GM18868 (cell line): ENCODE measurements around the gene ZC3H12C.

ENCODE experiments used
- ATAC-seq: cut with Tn5 transposase; IDR thresholded peaks from one replicate; pipeline ENCODE4 v1.9.1; 2021; ENCODE audit warnings: mild to moderate bottlenecking, moderate library complexity; ENCODE audit not compliant: unreplicated experiment

The ZC3H12C gene

DNA sequence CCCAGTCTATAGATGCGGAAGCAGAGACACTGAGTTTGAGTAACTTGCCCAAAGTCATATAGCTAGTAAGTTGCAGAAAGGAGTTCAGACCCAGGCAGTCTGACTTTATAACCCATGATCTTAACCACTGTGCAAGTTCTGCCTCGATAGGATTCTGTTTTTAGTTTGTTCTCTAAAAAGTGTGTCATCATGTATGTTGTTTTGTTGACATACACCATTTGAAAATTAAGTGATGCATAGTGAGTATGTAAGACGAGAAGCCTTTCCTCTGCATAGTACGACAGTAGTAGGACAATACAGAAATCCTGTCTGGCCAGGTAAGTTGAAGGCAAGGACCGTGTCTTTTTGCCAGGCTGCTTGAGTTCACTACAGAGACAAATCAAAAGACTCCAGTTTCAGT lies 3.3 kb downstream of the ZC3H12C start:
- no peak for ATAC-seq

DNA sequence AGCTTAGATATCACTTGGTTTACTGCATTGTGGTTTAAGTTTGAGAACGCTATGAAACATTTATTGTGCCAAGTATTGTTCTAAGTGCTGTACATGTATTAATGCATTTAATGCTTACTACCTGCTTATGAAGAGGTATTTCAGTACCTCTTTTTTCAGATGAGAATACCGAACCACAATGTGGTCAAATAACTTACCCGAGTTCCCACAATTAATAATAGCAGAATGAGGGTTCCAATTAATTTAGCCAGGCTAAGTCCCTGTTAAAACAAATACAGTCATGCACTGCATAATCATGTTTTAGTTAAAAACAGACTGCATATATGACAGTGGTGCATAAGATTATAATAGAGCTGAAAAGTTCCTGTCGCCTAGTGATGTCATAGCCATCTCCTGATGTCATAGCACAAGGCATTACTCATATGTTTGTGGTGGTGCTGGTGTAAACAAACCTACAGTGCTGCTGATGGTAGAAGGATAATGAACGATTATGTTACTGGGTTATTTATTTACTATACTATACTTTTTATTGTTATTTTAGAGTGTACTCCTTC lies 4.3 kb downstream of the ZC3H12C start:
- no peak for ATAC-seq

DNA sequence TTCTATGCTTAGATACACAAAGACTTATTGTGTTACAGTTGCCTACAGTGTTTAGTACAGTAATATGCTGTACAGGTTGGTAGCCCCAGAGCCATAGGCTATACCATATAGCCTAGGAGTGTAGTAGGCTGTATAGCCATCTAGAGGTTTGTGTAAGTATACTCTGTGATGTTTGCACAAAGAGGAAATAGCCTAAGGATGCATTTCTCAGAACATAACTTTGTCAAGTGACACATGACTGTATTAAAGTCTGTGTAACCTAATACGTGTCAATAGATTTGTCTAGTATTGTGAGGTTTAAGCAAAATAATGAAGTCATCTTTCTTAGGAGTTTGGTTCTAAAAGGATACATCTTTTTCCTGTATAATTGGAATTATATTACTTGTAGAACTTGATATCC lies 5.5 kb downstream of the ZC3H12C start:
- peak; percentile 78 for ATAC-seq

DNA sequence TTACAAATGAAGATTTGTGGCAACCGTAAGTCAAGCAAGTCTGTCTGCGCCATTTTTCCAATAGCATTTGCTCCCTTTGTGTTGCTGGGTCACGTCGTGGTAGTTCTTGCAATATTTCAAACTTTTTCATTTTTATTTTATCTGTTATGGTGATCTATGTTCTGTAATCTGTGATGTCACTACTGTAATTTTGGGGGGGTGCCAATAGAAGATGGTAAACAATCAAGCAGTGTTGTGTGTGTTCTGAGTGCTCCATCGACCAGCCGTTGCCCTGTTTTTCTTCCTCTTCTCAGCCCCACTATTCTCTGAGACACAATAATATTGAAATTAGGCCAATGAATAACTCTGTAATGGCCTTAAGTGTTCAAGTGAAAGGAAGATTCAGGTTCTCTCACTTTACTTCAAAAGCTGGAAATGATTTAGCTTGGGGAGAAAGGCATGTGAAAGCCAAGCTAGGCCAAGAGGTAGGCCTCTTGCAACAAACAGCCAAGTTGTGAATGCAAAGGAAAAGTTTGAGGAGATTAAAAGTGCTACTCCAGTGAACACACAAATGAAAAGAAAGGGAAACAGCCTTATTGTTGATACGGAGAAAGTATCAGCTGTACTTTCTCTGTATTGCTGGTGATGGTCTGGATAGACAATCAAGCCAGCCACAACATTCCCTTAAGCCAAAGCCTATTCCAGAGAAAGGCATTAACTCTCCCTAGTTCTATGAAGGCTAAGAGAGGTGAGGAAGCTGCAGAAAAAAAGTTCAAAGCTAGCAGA lies 7.5 kb downstream of the ZC3H12C start:
- no peak for ATAC-seq

DNA sequence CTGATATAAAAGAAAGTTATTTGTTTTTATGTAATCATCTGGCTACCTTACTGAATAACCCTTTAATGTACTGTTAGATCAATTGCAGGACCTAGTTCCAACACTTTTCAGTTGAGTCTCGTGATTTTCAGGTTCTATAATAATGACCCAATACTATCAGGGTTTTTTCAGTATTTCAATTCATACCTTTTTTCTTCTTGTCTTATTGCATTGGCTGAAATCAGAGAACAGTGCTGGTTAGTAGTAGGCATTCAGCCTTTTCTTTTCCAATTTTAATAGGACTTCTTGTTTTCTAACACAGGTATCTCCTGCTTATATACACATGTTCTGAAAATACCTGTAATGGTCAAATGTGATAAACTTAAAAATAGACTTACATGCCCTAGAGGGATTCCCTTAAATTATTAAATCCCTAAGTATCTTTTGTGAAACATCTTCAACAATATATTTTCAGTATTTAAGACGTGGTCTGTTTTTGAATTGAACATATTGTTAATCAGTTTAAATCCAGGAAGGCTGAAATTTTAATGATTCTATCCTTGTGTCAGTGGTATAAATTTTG lies 13.6 kb downstream of the ZC3H12C start:
- no peak for ATAC-seq

DNA sequence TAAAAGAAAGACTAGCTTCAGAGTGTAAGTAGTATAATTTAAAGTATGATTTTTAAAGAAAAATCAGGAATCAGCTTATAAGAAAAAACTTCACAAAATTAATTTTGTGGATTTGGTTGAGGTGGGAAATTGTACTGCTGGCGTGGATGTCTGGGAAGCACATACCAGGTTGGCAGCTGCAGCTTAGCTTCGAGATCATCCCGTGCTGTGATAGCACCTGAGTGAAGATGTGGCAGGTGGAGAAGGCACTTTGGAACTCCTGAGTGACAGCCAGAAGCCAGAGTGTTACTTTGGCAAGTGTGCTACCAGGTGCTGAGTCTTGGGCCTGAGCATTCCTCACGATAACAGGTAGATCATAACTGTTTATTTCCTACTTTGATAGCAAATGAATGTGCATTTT lies 17.7 kb downstream of the ZC3H12C start:
- no peak for ATAC-seq

DNA sequence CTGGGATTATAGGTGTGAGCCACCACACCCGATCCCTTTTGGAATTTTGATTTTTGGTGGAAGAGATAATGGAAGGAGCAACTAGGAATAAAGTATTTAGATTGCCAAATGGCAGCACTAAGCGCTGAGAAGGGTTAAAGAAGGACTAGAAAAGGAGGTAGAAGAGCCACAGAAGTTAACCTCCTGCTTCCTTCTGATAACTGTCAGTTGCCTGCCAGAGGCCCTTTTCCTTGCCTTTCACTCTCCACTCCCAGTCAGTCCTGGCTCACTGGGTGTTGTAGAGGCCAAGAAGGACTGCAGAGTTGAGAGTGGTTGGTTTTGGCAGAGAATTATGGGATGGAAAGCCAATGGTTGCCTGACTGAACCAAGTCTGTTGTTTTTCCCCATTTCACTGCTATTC lies 19.3 kb downstream of the ZC3H12C start:
- no peak for ATAC-seq

DNA sequence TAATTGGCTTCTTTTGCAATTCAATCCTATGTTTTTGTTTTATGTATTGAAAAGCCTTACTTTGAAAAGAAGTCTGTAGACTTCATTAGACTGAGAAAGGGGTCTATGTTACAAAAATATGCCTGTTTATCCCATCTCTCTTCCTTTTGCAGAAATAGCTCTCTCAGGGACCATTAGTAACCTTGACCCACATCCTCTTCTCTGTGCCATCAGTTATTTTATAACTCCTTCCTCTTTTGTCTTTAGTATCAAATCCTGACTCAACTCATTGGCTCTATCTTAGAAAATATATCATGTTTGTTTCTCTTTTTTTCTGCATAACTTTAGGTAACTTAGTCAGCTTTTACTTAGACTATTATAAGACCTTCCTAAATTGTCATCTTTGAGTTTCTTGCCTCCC lies 20.3 kb downstream of the ZC3H12C start:
- ATAC-seq, result no peak

DNA sequence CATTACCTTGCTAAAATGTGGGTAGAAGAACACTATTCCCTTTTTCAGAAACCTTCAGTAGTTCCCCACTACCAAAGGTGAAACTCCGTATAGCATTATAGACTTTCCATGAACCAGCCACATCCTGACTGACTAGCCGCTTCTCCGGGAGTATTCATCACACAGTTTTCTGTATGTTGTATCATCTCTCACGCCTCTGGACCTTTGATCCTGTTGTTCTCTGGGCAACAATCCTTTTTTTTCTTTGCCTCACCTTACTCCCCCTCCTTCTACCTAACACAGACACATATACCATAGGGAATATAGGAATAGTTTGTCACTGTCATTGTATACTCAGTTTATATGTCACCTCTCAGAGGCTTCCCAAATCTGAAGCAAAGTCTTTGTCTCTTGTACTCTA lies 20.8 kb downstream of the ZC3H12C start:
- ATAC-seq, result no peak

DNA sequence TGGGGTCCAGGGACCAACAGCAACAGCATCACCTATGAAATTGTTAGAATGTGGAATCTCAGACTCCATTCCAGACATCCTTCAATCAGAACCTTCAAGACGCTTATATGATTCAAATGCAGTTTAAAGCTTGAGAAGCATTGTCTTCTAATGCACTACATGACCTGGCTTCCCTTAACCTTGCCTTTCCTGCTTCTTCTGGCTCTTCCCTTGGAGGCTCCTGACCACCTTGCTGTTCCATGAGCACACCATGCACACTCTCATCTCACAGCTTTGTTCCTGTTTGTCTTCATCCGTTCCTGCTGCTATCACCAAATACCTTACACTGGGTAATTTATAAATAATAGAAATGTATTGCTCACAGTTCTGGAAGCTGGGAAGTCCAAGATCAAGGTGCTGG lies 26.1 kb downstream of the ZC3H12C start:
- ATAC-seq, result no peak

DNA sequence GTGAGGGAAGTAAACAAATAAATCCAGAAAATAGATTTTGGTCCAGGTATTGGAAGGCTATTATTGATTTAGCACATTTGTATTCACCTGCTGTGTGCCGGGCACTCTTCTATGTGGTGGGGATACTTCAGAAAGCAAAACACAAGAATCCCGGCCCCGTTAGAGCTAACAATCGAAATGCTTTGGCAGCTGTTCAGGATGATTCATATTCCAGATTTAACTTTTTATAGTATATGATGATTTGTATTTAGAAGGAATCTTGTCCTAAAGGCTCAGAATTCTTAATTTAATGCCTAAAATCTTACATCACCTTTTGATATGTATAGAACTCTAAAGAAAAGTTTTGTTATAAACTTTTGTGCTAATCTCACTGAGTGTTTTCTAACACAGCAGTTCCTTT lies 28.0 kb downstream of the ZC3H12C start:
- no peak for ATAC-seq

DNA sequence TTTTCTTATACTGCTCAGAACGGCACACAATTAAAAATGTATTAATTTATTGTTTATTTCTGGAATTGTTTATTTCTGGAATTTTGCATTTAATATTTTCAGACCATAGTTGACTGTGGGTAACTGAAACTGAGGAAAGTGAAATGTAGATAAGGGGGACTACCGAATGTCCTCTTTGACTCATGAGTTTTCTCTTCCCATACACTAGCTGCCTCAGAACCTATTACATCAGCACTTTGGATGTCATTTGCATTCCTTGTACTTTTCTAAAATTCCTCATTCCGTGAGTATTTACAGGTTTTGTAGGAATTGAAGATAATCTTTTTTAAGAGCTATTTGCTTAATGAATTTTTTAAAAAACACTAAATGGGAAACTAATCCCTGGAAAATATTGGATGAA lies 29.8 kb downstream of the ZC3H12C start:
- peak; percentile 39 for ATAC-seq

DNA sequence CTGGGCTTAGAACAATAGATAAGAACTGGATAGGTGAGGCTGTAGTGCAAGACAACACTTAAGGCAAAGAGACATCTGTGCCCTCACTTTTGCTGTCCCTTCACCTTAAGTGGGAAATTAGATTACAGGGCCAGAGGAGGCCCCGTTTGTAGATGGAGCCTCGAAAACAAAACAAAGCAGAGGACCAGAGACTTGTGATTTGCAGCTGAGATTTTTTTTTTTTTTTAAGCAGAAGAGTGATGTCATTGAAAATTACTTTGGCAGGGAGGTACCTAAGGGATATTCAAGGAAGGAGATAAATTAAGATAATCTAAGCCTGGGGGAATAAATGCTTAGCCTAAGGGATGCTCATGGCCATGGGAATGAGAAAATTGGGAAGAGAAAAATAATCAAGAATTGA lies 31.4 kb downstream of the ZC3H12C start:
- ATAC-seq, result no peak

DNA sequence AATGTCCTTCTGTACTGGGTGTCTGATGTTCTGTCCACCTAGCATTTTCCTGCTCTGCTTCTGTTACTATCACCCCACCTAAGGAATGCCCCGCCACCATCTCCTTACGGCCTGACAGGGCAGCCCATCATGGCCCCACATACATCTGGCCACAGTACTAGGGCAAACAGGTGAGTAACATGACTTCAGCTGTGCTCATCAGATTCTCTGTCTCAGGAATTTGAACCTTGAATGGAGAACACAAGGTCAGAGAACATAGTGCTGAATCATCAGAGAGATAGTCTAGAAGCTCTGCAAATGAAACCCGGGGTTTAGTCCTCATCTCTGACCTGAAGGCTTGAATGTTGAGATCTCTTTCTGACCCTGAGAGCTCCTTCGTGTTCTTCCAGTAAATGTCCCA lies 32.4 kb downstream of the ZC3H12C start:
- ATAC-seq, result no peak

DNA sequence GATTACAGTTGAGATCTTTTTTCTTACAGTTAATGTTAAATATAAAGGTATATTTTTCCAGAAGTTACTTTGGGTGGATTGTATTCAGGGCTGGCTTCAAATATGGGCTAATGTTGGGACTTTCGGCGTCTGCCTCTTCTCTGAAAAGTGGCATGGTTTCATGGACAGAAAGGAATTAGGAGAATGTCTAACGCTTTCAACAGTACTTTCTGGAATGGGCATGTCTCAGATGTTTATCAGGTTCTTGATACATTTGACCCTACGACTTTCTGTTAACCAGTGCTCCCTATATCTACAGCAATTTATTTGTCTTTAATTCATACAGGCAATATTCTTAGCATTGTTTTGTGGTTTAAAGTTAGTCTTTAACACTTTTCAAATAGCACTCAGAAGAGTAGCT lies 33.7 kb downstream of the ZC3H12C start:
- no peak for ATAC-seq

DNA sequence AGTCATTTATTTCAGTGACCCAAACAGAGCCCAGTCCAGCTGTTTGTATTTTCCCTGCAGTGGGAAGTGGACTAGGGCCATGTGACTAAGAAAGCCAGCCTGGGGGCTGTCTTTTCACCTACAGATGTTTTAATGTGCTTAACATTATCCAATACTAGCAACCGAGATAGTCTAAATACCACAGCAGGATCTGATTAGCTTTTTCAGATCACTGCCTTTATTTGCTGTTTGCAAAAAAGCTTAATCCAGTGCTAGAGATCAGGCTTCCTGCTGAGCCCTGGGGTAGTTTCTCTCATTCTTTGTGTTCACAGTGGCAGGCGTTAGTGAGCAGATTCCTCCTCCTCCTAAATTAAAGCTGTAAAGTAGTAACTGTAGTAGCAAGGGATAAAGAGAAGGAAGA lies 35.0 kb downstream of the ZC3H12C start:
- no peak for ATAC-seq

DNA sequence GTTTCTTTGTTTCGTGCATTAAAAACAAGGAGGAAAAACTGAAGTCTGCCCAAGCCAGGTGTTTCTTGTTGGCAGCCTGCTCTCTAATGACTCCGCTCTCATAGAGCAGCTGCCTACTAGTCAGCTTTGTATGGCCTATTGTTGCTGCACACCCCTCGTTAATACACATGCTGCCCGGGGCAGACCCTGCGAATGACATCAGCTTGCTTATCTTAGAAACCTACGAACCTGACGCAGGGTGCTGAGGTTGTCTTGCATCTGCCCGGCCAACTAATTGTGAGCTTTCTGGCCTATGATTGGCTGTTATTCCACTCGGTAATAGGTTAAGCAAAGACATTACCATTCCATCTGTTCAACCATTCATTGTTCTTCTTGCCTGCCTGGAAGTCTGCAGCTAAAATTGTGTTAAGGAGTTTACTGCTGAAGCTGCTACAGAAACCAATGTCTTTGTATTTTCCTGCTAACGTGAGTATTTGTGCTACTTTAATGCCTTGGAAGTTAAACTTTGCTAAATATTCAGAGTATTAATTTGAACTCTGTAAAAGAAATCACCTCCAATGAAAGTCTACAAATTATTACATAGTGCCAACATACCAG lies 37.5 kb downstream of the ZC3H12C start:
- ATAC-seq, result no peak

DNA sequence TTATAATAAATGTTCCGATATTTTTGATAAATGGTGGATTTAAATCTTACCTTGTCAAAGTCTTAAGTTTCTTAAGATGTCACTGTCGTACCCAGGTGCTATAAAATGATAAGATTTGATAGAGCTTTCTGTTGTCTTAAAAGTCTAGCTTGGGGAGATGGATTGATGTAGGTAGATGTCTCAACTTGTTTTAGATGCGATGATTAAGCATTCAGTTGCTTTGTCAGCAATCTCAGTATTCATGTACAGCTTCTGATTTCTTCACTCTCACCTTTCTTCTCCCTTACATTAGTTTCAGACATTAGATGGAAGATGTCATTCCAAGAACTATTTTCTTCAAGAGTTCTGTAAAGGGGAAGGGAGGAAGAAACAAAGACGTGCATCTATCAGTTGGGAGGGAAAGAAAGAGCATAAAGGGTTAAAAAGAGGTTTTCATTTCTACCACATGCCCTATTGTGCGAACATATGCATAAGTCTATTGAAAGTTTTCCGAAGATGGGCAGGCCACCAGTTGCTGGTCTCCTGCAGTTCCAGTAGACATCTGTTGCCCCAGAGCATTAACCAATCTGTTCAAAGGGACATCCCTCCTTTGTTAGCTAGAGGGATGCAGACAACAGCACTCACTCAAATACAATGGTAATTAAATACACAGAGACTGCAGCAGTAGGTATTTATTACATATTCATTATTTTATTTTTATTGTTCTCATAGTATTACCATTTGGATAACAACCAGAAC lies 38.4 kb downstream of the ZC3H12C start:
- no peak for ATAC-seq

DNA sequence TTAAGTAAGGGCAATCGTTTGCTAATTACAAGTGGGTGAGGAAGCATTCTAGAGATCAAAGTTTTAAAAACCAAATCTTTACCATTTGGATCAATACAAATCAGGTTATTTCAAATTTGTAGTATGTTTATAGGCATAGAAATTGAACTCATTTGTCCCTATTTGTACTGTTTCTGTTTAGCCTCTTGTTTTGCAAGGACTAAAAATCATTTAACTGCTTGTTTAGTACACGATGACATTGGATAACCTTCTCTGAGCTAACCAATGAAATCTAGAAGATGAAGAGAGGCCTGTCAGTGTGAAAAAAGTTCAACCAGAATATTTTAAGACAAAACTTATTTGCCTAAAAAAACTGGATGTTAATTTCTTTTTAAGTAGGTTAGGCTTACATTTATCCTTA lies 40.0 kb downstream of the ZC3H12C start:
- no peak for ATAC-seq

DNA sequence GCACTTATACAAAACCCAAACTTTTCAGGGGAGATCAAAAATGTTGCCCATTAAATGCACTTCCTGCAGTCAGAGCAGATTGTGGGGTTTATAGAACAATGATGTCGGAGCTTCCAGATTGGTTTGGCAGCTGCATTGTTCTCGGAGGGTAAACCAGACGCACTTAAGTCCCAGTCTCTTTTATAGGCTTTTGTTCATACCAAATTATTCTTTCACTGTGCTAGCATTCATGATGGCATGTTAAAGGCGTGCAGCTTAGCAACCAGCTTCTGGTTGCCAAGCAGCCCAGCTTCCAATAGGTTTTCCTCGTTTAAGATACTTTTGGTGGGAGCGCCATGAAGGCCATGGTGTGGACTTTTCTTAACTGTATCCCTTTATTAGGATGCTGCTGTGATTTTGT lies 40.9 kb downstream of the ZC3H12C start:
- no peak for ATAC-seq

DNA sequence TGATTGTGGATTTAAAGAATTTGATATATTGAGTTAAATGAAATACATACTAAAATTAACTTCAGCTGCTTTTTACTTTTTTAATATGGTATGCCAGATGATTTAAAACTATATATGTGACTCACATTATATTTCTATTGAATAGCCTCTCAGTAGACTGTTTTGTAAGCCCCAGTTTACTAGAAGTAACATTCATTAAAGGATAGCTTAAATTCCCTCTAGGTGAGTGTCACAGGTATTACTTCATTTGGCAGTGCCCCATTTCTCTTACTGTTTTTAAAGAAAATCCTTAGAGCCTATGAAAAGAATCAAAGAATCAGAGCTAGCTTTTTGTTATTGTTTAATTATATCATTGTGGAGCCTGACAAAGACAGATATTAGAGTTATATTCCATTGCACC lies 48.6 kb downstream of the ZC3H12C start:
- no peak for ATAC-seq
